Mucosa of rectum (tissue), 2 donors: ENCODE results near the gene WNT3A.

Experiments used
- H3K27ac ChIP-seq, 2 donors: one replicate each; pipeline ENCODE4 v1.7.0; 2013; ENCODE audit warnings: inconsistent platforms in 2 of 2, low read depth in 2 of 2, low read length in 2 of 2
- H3K27me3 ChIP-seq, 2 donors: one replicate each; pipeline ENCODE4 v1.7.0; 2013; ENCODE audit warnings: low read length in 2 of 2; ENCODE audit not compliant: control insufficient read depth in 2 of 2, insufficient read depth in 2 of 2
- H3K36me3 ChIP-seq, 2 donors: one replicate each; pipeline ENCODE4 v1.7.0; 2013; ENCODE audit warnings: low read length in 2 of 2; ENCODE audit not compliant: control insufficient read depth in 2 of 2, insufficient read depth in 2 of 2
- H3K4me1 ChIP-seq, 2 donors: one replicate each; pipeline ENCODE4 v1.7.0; 2013; ENCODE audit warnings: low read length in 2 of 2, mild to moderate bottlenecking in 1 of 2; ENCODE audit not compliant: control insufficient read depth in 2 of 2, insufficient read depth in 2 of 2
- H3K4me3 ChIP-seq, 2 donors: one replicate each; pipeline ENCODE4 v1.7.0; 2013; ENCODE audit warnings: low read length in 2 of 2
- H3K9ac ChIP-seq, 2 donors: one replicate each; pipeline ENCODE4 v1.7.0; 2013; ENCODE audit warnings: low read length in 2 of 2, low read depth in 1 of 2, mild to moderate bottlenecking in 1 of 2
- H3K9me3 ChIP-seq, 2 donors: one replicate each; pipeline ENCODE4 v1.7.0; 2013; ENCODE audit warnings: low read length in 2 of 2; ENCODE audit not compliant: control insufficient read depth in 2 of 2
- donor health status: healthy.
- donor health status: Normal muscosa, but diverticular disease.

The WNT3A gene

GRCh38 chr1:228088586-228089498 is 82.0 kb downstream of the WNT3A start:
- Histone ChIP-seq H3K9ac (peak overlapping the region in 1 of 2 donors; percentile 0), H3K27ac (no peak overlapping the region), H3K36me3 (peaks cover 6 to 22% of the 10 kb centered on the region in 2 donors), H3K9me3 (peaks cover 0 to under 1% of the 10 kb centered on the region in 2 donors), H3K4me3 (peak overlapping the region in 1 of 2 donors; percentile 55), H3K4me1 (peaks cover 62 to 78% of the 10 kb centered on the region in 2 donors), H3K27me3 (no peaks in the 10 kb centered on the region)

- Histone ChIP-seq H3K4me3 (peak overlapping the region in 1 of 2 donors; percentile 55), H3K9ac (no peak overlapping the region)
These were observed 83.0 kb downstream of the WNT3A start for GRCh38 chr1:228089519-228090380.

GRCh38 chr1:228090613-228091081 is 83.8 kb downstream of the WNT3A start:
- peaks cover 9 to 27% of the 10 kb centered on the region in 2 donors for H3K36me3 ChIP-seq
- no peak overlapping the region for H3K9ac ChIP-seq
- H3K27ac ChIP-seq, result no peak overlapping the region
- no peaks in the 10 kb centered on the region for H3K27me3 ChIP-seq
- no peak overlapping the region for H3K4me3 ChIP-seq
- peaks cover 44 to 60% of the 10 kb centered on the region in 2 donors for H3K4me1 ChIP-seq
- peaks cover 0 to 4% of the 10 kb centered on the region in 2 donors for H3K9me3 ChIP-seq

More at GRCh38 chr1:228089519-228090380, 83.0 kb downstream of the WNT3A start:
- Histone ChIP-seq H3K27me3 (no peaks in the 10 kb centered on the region), H3K4me1 (peaks cover 53 to 69% of the 10 kb centered on the region in 2 donors), H3K36me3 (peaks cover 9 to 22% of the 10 kb centered on the region in 2 donors), H3K27ac (no peak overlapping the region), H3K9me3 (peaks cover 0 to 4% of the 10 kb centered on the region in 2 donors)

GRCh38 chr1:228091084-228091483 is 84.3 kb downstream of the WNT3A start:
- Histone ChIP-seq H3K9me3 (peaks cover 0 to 4% of the 10 kb centered on the region in 2 donors), H3K9ac (peak overlapping the region in 1 of 2 donors; percentile 1), H3K36me3 (peaks cover 11 to 29% of the 10 kb centered on the region in 2 donors), H3K4me1 (peaks cover 40 to 56% of the 10 kb centered on the region in 2 donors), H3K27ac (no peak overlapping the region), H3K27me3 (no peaks in the 10 kb centered on the region), H3K4me3 (no peak overlapping the region)

- H3K9ac ChIP-seq, result no peak overlapping the region
- no peak overlapping the region for H3K27ac ChIP-seq
- peaks cover 0 to 4% of the 10 kb centered on the region in 2 donors for H3K9me3 ChIP-seq
- peaks cover 20 to 40% of the 10 kb centered on the region in 2 donors for H3K36me3 ChIP-seq
- H3K4me3 ChIP-seq, result no peak overlapping the region
- no peaks in the 10 kb centered on the region for H3K27me3 ChIP-seq
- peaks cover 36 to 46% of the 10 kb centered on the region in 2 donors for H3K4me1 ChIP-seq
These were observed 85.7 kb downstream of the WNT3A start for GRCh38 chr1:228092342-228093049.

GRCh38 chr1:228093050-228093906 is 86.5 kb downstream of the WNT3A start:
- Histone ChIP-seq H3K9ac (no peak overlapping the region), H3K36me3 (peaks cover 28 to 48% of the 10 kb centered on the region in 2 donors), H3K27ac (no peak overlapping the region), H3K9me3 (peaks cover 0 to 4% of the 10 kb centered on the region in 2 donors), H3K4me3 (no peak overlapping the region), H3K4me1 (peaks cover 28 to 39% of the 10 kb centered on the region in 2 donors), H3K27me3 (no peaks in the 10 kb centered on the region)

GRCh38 chr1:228094432-228095016 is 87.7 kb downstream of the WNT3A start:
- no peak overlapping the region for H3K9ac ChIP-seq
- H3K4me1 ChIP-seq, result peaks cover 16 to 27% of the 10 kb centered on the region in 2 donors
- no peak overlapping the region for H3K27ac ChIP-seq
- H3K27me3 ChIP-seq, result no peaks in the 10 kb centered on the region
- H3K9me3 ChIP-seq, result peaks cover 0 to 4% of the 10 kb centered on the region in 2 donors
- H3K4me3 ChIP-seq, result no peak overlapping the region
- H3K36me3 ChIP-seq, result peaks cover 35 to 52% of the 10 kb centered on the region in 2 donors

GRCh38 chr1:228095161-228095560 is 88.4 kb downstream of the WNT3A start:
- Histone ChIP-seq H3K36me3 (peaks cover 36 to 53% of the 10 kb centered on the region in 2 donors), H3K27me3 (no peaks in the 10 kb centered on the region), H3K27ac (no peak overlapping the region), H3K9ac (no peak overlapping the region), H3K9me3 (peaks cover 0 to 4% of the 10 kb centered on the region in 2 donors), H3K4me3 (no peak overlapping the region), H3K4me1 (peaks cover 10 to 21% of the 10 kb centered on the region in 2 donors)
